Upper lobe of right lung (tissue), 1 donor: ENCODE measurements around the gene MARCHF11. TPM values are rescaled to one million over a fixed set of nuclear protein-coding genes. Genes with fewer than 3 reads are reported as not detected.

Experiments
- ATAC-seq: fragments of 200-7000 bp; cut with Tn5 transposase; one replicate; pipeline ENCODE4 v1.9.1; 2020; ENCODE audit warnings: mild to moderate bottlenecking, moderate library complexity
- DNase-seq: peaks from one replicate; pipeline ENCODE4 v3.0.0-alpha.2; 2020
- H3K27ac ChIP-seq: fragments of 200-600 bp; one replicate; pipeline ENCODE4 v1.8.0; 2022
- H3K27me3 ChIP-seq: fragments of 200-600 bp; one replicate; pipeline ENCODE4 v1.8.0; 2022; ENCODE audit warnings: mild to moderate bottlenecking
- H3K36me3 ChIP-seq: fragments of 200-600 bp; one replicate; pipeline ENCODE4 v1.8.0; 2022
- H3K4me1 ChIP-seq: fragments of 200-600 bp; one replicate; pipeline ENCODE4 v1.8.0; 2022
- H3K4me3 ChIP-seq: fragments of 200-600 bp; one replicate; pipeline ENCODE4 v1.8.0; 2022; ENCODE audit warnings: mild to moderate bottlenecking
- H3K9me3 ChIP-seq: fragments of 200-600 bp; one replicate; pipeline ENCODE4 v1.8.0; 2022
- CTCF ChIP-seq: fragments of 200-600 bp; IDR thresholded peaks from one replicate; pipeline ENCODE4 v1.8.0; 2022; ENCODE audit warnings: antibody characterized with exemption
- intact Hi-C: fragments of 100-400 bp; cut with DNase I; formaldehyde crosslinking; loops from one replicate; pipeline ENCODE4 v1.11.0; 2022
- total RNA-seq: library from RNA; stranded (reverse); fragmentation: NEBNext Ultra II Directional; extraction: Animal tissue kit (Norgen Biotek cat#: 25700); gene quantifications from one replicate; pipeline ENCODE4 v1.2.1, GENCODE V29; 2021
- donor health status: DM: no; HTN: yes; CAD: no; lungs with severe emphysema.

The MARCHF11 gene
- total RNA-seq, 1 donor from 2014 or later: not detected

DNA sequence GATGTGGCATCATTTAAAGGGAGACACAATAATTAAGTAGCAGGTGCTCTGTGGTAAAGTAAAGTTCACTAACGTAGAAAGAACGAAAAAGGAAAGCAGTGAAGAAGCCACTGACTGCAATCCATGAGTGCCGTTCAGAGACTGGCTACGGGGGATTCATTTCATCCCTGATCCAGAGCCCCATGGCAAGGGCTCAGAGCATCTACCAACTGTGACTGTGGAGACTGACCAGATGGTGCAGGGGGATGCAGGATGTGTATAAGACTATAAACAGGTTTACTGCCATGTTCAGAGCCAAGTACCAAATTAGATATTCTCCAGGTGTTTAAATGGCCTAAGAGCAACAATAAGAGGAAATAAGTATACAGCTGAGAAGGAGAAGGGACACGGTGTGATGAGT is 47.7 kb downstream of the MARCHF11 start:
- Histone ChIP-seq H3K9me3 (no peaks in the 10 kb centered on the region), H3K4me3 (no peak overlapping the region), H3K36me3 (no peaks in the 10 kb centered on the region), H3K27me3 (no peaks in the 10 kb centered on the region), H3K4me1 (no peaks in the 10 kb centered on the region), H3K27ac (no peak overlapping the region)
- no peak for TF ChIP-seq CTCF
- ATAC-seq (no peak), DNase-seq (no peak)
- intact Hi-C loops: no loop called here

DNA sequence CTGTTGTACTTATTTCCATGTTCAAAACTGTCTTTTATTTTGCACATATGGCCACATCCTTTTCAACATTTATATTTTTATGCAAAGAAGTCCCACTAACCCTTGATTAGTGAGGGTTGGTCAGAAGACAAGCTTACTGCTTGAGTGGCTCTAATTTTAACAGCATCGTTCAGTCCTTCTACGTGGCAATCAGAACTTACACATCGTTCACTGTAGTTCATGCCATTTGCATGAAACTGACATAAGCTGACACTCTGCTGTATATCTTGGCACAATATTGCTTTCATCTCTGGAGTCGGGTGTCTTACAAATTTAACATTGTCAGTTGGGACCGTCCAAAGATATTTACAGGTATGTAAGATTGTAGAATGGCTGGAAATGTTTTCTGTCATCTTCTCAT is 50.6 kb downstream of the MARCHF11 start:
- no peaks in the 10 kb centered on the region for H3K36me3 ChIP-seq
- DNase-seq: no peak
- H3K27ac ChIP-seq: no peak overlapping the region
- ATAC-seq: no peak
- no peaks in the 10 kb centered on the region for H3K9me3 ChIP-seq
- no peaks in the 10 kb centered on the region for H3K27me3 ChIP-seq
- no peak for TF ChIP-seq CTCF
- no peak overlapping the region for H3K4me3 ChIP-seq
- intact Hi-C loops: no loop called here
- no peaks in the 10 kb centered on the region for H3K4me1 ChIP-seq

DNA sequence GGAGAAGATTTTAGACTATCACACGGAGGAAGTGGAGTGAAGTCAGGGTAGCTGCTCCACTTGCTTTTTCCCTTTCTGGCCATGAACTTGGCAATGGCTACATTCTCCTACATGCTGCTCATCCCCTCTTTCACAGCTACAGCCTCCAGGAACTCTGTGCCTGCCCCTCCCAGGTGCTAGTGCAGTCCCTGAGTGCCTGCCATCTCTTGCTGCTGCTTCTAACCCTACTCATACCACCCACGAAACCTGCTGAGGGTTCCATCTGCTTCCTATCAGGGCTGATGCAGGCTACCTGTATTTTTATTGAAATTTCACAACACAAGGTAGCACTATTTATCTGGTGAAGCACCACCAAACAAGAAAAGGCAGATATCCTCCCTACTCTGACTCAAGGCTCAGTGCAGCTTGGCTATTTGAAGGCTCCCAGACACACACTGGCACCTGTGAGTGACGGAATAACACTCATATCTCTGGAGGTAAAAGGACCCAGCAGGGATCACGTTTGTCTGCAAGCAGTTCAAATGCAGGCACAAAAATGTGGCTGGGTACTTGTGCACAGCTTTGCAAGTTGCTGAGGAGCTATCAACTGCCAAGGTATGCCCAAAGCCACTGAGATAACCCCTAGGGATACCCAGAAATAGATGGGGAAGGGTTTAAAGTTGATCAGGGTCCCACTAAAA is 51.6 kb downstream of the MARCHF11 start:
- ATAC-seq (no peak), DNase-seq (no peak)
- Histone ChIP-seq H3K27ac (no peak overlapping the region), H3K4me3 (no peak overlapping the region), H3K27me3 (no peaks in the 10 kb centered on the region), H3K36me3 (no peaks in the 10 kb centered on the region), H3K9me3 (no peaks in the 10 kb centered on the region), H3K4me1 (no peaks in the 10 kb centered on the region)
- TF ChIP-seq CTCF: no peak
- intact Hi-C loops: no loop called here

DNA sequence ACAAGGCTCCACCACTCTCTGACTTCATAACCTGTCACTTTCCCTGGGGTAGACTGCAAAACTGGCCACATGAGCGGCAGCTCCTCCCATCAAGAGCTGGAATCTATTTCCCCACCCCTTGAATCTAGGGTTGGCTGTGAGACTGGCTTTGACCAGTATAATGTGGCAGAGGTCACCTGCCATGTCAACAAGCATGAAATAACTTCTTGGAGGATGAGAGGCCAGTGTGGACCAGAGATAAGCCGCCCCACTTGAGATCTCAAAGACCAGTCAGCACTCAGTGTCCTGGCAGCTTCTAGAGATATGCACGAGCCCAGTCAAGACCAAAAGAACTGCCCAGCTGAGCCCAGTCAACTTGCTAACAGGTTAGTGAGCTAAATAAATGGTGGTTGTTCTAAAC is 59.0 kb downstream of the MARCHF11 start:
- no peaks in the 10 kb centered on the region for H3K27me3 ChIP-seq
- DNase-seq (no peak), ATAC-seq (no peak)
- no peak for TF ChIP-seq CTCF
- no peaks in the 10 kb centered on the region for H3K4me1 ChIP-seq
- H3K9me3 ChIP-seq: peaks cover 10% of the 10 kb centered on the region
- H3K27ac ChIP-seq: no peak overlapping the region
- intact Hi-C loops: no loop called here
- no peak overlapping the region for H3K4me3 ChIP-seq
- H3K36me3 ChIP-seq: no peaks in the 10 kb centered on the region

DNA sequence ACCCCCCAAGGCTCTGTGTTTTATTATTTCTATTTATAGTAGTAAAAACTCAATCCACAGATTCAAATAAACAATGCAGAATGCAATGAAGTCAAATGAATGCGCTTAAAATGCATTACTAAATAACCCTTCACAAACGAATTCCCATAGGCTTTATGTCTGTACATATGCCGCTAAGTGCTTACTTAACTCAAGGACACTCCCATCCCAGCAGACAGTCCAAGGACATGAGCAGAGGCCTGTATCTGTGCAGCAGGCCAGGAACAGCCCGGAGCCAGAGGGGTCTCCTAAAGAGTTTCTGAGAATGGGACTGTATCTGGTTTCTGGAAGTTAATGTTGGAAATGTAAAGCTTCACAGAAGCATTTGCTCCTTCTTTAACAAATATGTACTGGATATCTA is 59.8 kb downstream of the MARCHF11 start:
- TF ChIP-seq CTCF: no peak
- no peak for DNase-seq

GRCh38 chr5:16115140-16115539 is 64.5 kb downstream of the MARCHF11 start:
- H3K9me3 ChIP-seq: no peaks in the 10 kb centered on the region
- ATAC-seq (no peak), DNase-seq (no peak)
- no peaks in the 10 kb centered on the region for H3K27me3 ChIP-seq
- H3K27ac ChIP-seq: no peak overlapping the region
- TF ChIP-seq CTCF: no peak
- H3K36me3 ChIP-seq: no peaks in the 10 kb centered on the region
- no peaks in the 10 kb centered on the region for H3K4me1 ChIP-seq
- no peak overlapping the region for H3K4me3 ChIP-seq
- intact Hi-C loops: no loop called here

More for the DNA sequence above, 59.8 kb downstream of the MARCHF11 start:
- Histone ChIP-seq H3K36me3 (no peaks in the 10 kb centered on the region), H3K27me3 (no peaks in the 10 kb centered on the region), H3K9me3 (peaks cover 10% of the 10 kb centered on the region), H3K4me1 (no peaks in the 10 kb centered on the region), H3K27ac (no peak overlapping the region), H3K4me3 (no peak overlapping the region)
- intact Hi-C loops: no loop called here
- ATAC-seq: no peak
